RCC 7860 (cell line): ENCODE results near the gene SLC4A2.
"Not testable (repeated sequence)": the region's sequence is repeated elsewhere in the genome, so short reads cannot be mapped to it uniquely, and the experiment has no call there.

ENCODE experiments used
- DNase-seq: peaks from one replicate; pipeline ENCODE4 v3.0.0-alpha.2; 2015; ENCODE audit warnings: low spot score
- FAIRE-seq: peaks from 2 replicates; lab custom pipeline; 2012; peaks lifted over from hg19 to GRCh38; lab: Jason Lieb, UNC

SLC4A2 gene

DNA sequence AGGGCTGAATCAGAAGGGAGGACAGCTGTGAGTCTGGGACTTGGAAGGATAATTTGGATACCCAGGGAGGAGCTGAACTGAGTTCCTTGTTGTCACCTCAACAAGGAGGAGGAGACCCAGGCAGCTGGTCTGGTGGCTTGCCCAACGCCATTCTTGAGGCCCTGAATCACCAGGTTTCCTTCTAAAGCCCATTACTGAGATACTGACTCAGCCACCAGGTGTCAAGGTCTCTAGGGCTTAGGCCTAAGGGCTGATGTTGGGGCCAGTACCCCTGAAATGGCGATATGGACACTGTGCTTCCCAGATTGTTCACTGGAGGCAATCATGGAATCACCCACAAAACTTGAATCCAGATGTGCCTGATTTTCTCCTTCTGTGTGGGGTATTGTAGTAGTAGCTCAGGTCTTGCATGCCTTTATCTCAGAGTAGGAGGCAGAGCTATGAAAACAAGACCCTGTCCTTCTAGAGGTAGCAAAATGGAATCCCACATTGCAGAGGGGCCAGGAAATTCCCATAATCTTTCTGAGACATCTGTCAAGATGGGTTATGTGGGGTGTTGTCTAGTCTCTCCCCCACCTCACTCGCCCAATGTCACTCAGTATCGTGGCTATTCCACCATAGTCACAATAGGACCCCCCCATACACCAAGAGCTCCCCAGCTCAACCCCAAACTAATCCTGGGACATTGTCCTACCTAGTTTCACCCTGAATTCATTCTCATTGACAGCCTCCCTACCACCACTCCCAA, 33.3 kb upstream of the SLC4A2 start:
- FAIRE-seq, result no peak

DNA sequence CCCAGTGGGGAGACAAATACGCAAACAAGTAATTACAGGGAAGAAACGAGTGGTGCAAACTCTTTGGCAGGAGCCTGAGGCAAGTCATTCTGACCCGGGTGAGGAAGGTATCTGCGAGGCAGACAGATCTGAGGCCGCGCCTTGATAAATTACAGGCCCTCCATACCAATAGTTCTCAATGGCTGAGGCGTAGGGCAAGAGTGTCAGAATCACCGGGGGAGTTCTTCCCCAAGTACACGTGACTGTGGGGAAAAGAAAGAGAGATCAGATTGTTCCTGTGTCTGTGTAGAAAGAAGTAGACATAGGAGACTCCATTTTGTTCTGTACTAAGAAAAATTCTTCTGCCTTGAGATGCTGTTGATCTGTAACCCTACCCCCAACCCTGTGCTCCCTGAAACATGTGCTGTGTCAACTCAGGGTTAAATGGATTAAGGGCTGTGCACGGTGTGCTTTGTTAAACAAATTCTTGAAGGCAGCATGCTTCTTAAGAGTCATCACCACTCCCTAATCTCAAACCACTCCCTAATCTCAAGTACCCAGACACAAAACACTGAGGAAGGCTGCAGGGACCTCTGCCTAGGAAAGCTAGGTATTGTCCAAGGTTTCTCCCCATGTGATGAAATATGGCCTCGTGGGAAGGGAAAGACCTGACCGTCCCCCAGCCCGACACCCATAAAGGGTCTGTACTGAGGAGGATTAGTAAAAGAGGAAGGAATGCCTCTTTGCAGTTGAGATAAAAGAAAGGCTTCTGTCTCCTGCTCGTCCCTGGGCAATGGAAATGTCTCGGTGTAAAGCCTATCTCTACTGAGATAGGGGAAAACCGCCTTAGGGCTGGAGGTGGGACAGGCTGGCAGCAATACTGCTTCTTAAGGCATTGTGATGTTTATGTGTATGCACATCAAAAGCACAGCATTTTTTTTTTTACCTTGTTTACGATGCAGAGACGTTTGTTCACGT, 32.3 kb upstream of the SLC4A2 start:
- FAIRE-seq, DNase-seq: not testable (repeated sequence)

More for the DNA sequence above, 33.3 kb upstream of the SLC4A2 start:
- DNase-seq, result peak; percentile 33

DNA sequence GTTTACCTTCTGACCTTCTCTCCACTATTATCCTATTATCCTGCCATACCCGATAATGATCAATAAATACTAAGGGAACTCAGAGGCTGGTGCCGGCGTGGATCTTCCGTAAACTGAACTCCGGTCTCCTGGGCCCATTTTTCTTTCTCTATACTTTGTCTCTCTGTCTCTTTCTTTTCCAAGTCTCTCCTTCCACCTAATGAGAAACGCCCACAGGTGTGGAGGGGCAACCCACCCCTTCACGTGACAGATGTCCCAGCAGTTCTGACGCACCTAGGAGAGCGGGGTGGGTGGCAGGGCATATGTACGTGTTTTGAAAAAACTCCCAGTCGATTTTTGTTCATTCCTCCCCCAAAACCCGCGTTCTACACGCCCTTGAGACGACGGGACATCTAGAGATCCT, 31.7 kb upstream of the SLC4A2 start:
- DNase-seq, FAIRE-seq: not testable (repeated sequence)

DNA sequence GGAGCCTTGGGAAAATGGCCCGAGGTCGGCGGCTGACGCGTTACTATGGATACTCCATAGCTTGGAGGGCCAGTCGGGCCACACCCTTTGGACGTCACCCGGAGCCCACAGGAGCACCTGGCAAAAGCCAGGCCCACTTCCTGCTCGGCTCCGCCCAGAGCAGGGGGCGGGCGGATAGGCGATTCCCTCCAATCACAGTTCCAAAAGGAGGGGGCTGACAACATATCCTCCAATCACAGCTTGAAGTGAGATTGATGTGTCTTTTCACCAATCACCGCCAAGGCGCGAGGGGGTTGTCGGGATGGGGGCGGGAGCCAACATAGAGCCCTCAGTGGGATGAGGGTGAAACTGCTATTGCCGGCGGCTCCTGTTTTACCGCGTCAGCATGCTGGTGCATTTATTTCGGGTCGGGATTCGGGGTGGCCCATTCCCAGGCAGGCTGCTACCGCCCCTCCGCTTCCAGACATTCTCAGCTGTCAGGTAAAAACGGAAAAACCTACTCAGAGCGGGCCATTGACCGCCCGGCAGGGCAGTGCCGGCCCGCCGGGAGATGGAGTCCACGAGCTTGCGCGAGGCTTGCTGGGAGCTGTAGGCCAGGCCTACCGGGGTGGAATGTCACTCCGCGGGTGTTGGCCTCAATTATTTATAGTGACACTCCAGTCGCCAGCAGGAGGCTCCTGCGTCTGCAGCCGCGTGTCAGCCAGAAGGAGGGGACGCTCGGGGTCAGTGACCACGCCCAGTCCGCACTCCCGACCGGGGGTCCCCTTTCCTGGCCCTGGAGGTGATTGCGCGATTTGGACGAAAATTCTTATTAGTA, 31.1 kb upstream of the SLC4A2 start, which contains the start of gene ABCB8:
TSS of gene ABCB8 (plus strand) at position 320 of the 817 bp plus-strand sequence. CDS start at position 386, 66 bp downstream.
- FAIRE-seq (peak; percentile 94), DNase-seq (peak; percentile 99)

DNA sequence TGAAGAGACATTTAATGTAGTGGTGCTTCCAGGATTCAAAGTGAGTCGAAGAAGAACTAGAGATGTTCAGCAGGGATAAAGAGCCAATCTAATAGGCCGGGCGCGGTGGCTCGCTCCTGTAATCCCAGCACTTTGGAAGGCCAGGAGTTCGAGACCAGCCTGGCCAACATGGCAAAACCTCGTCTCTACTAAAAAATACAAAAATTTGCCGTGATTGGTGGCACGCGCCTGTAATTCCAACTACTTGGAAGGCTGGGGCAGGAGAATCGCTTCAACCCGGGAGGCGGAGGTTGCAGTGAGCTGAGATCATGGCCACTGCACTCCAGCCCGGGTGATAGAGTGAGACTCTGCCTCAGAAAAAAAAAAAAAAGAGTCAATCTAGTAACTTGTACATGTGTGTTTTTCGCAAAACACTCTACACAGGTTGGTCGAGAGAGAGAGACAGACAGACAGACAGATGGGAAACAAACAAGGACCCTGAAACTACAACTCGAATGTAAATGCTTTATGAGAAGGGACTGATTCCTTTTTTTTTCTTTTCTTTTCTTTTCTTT, 30.4 kb upstream of the SLC4A2 start:
- no peak for FAIRE-seq

DNA sequence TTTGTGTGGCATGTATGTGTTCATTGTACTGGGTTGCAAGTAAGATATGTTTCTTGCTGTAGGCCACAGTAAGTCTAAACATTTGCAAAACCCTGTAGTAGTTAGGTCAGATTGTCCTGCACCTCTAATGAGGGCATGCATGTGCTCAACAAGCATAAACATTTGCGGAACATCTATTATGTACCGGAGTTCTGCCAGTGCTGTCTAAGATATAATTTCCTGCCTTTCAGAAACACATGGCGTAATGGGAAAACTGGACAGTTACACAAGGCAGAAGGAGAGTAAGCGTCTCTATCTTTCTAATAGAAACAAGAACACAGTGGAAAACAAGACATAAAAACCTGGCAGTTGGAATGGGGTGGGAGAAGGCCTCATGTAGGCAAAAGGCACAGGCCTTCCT, 28.4 kb upstream of the SLC4A2 start:
- DNase-seq (no peak), FAIRE-seq (no peak)

More for the DNA sequence above, 30.4 kb upstream of the SLC4A2 start:
- no peak for DNase-seq

DNA sequence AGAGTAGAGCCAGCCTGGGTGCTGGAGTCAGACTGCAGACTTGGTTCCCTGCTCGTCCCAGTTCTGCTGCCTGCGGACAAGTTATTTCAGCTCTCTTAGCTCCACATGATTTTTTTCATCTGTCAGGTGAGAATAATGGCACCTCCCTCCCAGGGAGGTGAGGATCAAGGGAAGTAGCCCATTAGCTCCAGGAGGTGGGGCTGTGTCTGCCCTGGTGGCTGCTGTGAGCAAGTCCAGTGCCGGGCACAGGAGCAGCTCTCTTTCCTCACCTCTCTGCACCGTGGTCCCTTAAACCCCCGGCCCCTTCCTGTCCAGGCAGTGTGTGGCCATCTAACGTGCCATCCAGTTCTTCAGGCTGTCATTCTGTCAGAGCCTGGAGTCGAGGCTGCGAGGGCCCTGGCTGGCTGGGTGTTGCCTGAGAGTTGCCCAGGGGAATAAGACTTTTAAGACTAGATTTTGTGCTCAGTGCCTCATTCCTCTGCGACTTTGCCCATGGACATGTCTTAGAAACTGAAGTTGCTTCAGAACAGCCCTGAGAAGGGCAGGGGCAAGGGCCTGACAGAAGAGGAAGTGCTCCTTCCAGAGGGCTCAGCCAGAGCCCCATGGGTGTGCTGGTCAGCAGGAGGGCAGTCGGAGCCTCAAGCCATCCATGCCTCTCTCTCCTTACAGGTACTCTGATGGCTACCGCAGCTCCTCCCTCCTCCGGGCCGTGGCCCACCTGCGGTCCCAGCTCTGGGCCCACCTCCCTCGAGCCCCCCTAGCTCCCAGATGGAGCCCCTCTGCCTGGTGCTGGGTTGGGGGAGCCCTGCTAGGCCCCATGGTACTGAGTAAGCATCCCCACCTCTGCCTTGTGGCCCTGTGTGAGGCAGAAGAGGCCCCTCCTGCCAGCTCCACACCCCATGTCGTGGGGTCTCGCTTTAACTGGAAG, 26.2 kb upstream of the SLC4A2 start:
- no peak for FAIRE-seq
- no peak for DNase-seq

DNA sequence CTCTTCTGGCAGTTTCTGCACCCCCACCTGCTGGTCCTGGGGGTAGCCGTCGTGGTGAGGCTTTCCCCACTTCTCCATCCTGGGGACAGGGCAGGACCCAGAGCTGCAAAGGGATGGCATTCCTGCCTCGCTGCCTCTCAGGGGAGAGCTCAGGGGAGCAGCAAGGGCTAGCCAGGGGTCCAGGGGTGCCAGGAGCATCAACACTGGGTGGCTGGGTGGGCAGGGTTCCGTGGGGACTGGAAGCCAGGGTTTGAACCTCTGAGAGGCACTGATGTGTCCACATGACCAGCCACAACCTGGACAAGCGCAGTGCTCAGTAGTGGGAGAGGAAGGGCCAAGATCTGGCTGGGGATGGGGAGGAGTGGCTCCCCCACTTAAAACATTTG, 25.5 kb upstream of the SLC4A2 start:
- FAIRE-seq, result no peak

DNA sequence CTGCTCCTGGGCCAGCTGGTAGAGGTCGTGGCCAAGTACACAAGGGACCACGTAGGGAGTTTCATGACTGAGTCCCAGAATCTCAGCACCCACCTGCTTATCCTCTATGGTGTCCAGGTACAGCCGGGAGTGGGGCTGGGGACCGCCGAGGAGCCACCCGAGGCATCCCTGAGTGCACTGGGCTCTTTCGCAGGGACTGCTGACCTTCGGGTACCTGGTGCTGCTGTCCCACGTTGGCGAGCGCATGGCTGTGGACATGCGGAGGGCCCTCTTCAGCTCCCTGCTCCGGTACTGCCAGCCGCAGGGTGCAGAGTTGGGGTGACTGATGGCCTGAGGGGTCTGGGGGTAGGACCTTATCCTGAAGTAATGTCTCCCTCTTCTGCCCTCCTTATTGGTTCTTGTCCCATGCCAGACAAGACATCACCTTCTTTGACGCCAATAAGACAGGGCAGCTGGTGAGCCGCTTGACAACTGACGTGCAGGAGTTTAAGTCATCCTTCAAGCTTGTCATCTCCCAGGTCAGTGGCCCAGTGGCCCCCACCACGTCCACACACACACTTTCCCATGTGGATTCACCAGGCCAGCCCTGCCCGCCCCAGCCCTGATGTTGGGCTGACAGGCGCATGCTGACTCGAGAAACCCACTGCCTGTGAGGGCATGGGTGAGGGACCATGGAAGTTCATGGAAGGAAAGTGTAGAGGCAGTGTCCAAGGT, 24.9 kb upstream of the SLC4A2 start:
- FAIRE-seq (no peak), DNase-seq (no peak)

More for the DNA sequence above, 25.5 kb upstream of the SLC4A2 start:
- DNase-seq, result no peak

DNA sequence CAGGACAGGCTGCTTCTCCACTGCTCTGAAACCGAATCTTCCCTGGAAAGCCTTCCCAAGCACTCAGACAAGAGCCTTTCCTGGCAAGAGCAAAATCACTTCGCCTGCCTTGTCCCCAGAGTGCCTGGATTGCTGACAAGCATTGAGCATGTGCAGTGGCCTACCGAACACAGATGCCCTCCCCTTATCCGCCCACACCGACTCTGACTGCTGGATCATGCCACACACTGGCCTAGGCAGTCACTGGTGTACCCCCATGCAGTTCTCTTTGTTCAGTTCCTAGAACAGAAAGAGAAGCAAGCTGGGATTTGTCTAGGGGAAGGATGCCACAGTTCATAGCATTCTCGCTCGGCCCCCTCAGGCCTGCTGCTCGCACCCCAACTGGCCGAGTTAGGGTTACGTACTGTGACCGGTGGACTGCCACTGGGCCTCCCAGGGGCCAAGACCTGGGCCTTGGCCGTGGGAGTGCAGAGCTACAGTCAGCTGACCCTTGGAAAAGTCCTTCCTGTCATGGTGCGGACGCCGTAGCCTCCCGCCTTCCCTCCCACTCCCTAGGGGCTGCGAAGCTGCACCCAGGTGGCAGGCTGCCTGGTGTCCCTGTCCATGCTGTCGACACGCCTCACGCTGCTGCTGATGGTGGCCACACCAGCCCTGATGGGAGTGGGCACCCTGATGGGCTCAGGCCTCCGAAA, 24.2 kb upstream of the SLC4A2 start:
- FAIRE-seq (no peak), DNase-seq (no peak)

DNA sequence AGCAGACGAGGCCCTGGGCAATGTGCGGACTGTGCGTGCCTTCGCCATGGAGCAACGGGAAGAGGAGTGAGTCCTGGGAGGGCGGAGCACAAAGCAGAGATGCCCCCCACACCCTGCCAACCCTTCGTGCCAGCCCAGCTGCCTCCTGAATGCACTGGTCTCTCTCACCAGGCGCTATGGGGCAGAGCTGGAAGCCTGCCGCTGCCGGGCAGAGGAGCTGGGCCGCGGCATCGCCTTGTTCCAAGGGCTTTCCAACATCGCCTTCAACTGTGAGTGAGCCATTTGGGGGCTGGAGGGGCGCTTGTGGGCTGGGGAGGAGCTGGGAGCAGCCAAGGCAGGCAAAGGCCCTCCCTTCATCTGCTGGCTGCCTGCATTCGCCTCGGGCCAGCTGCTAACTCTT, 23.5 kb upstream of the SLC4A2 start:
- FAIRE-seq, result no peak
- no peak for DNase-seq

DNA sequence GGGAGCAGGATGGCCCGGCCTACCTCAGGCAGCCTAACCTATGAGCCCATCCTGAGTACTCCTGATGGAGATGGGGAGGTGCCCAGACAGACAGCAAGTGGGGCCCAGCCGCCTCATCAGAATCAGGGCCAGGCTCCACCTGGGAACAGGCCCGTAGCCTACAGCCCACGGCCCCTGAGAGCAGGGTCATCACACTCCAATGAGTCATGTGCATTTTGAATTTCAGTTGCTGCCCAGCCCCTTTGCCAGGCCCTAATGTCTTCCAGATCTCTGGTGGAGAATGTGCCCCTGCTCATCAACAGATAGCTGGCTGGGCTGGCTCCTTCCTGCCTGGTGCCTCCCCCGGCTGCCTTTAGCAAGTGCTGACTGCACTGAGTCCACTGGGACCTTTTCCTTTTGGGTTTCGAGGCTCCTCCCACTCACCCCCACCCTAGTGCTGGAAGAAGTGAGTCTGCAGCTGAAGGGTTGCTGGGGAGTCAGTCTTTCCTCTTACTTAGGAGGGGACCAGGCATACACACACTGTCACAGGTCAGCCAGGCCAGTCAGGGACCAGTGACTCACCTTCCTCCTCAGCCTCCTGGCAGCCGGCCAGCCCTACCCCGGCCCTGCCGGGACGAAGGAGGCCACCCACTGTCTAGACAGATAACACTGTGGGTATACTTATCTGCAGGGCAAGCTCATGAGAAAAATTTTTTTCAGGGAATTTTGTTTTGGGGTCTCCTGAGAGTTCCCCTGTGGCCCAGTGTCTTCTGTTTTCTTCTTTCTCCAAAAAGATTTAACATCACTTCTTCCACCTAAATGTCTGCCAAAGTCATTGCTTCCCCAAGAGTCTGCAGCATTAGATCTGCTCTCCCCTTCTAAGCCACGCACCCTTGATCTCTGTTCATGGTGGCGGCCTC, 20.2 kb upstream of the SLC4A2 start:
- FAIRE-seq (peak; percentile 98), DNase-seq (peak; percentile 100)

DNA sequence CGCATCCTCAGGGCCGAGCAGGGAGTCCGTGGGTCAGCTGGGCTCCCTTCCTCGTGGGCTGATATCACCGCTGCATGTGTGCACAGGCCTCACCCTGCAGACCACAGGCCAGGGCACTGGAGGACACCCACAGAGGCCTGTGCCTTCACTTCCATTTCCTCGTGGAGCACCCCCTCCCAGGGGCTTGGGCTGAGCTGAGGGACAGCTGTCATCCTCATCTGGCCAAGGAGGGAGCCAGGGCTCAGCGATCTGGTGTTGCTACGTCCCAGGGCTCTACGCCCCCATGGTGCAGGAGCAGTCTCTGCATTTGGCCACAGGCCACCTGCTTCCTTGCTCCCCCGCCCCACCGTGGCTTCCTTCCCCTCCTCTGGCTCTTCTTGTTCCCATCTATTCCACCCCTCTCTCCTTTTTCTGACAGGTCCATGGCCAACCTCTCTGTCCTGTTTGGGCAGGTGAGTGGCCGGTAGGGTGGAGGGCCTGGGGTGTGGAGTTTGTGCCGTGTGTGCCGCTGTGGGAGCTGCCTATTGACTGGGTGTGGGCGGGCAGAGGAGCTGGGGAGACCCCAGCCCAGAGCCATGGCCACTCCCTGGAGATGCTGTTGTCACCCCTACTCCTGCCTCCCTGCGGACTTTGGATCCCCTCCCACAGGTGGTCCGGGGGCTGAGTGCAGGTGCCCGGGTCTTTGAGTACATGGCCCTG, 19.4 kb upstream of the SLC4A2 start:
- DNase-seq (no peak), FAIRE-seq (no peak)

DNA sequence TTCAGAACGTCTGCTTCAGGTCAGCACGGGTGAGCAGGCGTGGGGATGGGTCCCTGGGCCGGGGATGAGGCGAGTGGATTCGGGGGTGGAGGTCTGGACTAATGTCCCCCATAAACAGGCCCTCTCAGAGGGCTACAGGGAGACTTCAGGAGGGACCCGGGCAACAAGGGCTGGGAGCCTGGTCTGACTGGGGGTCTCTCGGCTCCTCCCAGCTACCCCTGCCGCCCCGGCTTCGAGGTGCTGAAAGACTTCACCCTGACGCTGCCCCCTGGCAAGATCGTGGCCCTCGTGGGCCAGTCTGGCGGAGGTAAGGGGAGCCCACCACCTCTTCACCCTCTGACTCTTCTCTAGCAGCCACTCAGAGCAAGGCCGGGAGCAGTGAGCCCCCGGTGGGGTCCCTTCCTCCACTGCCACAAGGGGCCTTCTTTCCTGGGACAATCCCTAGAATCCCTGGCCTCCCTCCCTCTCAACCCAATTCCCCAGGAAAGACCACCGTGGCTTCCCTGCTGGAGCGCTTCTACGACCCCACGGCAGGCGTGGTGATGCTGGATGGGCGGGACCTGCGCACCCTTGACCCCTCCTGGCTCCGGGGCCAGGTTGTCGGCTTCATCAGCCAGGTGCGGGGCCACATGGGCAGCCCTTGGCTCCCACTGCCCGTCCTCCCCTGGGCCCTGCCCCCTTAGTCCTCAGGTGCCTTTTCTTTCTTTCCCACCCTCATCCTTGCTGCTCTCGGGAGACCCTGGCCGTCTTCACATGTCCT, 18.6 kb upstream of the SLC4A2 start:
- FAIRE-seq, result no peak
- no peak for DNase-seq

DNA sequence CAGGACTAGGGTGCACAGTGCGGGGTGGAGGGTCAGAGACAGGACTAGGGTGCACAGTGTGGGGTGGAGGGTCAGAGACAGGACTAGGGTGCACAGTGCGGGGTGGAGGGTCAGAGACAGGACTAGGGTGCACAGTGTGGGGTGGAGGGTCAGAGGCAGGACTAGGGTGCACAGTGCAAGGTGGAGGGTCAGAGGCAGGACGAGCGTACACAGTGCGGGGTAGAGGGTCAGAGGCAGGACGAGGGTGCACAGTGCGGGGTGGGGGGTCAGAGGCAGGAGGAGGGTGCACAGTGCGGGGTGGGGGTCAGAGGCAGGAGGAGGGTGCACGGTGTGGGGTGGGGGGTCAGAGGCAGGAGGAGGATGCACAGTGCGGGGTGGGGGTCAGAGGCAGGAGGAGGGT, 15.9 kb upstream of the SLC4A2 start:
- not testable (repeated sequence) for DNase-seq, FAIRE-seq

DNA sequence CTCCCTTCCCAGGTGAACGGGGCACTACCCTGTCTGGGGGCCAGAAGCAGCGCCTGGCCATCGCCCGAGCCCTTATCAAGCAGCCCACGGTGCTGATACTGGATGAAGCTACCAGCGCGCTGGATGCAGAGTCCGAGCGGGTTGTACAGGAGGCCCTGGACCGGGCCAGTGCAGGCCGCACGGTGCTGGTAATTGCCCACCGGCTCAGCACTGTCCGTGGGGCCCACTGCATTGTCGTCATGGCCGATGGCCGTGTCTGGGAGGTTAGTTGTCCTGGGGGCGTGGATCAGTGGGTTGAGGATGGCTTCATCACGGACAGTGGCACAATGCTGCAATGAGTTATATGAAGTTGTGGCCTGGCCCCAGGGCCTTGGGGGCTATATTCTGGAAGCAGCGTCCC, 15.4 kb upstream of the SLC4A2 start:
- FAIRE-seq, result no peak
- no peak for DNase-seq
